ENCODE results near the gene TOR1A.

DNA sequence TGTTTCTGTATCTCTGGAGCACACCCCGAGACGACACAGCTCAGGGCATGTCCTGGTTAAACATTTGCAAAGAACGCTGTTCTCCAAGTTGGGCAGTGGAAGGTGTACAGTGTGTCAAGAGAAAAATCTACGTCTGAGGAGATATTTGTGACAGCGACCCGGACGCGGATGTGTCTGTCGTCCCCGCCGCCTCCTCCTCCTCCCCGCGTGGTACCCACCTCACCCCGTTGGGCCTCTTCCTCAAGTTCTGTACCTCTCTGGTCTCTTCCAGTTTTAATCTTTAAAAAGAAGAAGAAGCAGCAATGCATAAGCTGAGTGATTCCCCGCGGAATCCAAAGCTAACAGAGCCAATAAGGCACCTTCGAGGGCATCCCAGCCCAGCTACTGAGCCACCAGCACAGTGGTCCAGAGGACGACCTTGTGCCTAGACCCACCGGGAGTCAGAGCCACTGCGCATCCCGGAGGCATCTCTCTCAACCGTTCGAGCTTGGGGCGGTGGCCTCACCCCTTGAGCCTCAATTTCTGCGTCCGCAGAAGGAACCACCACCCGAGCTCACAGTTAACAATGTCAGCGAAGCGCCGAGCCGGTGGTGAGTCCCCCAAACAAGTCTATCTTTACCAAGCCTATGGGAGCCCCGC, 10.7 kb upstream of the TOR1A start:
- TF ChIP-seq POLR2AphosphoS5 (IDR thresholded peaks at IDR 0.05) (no peak), EP300 (IDR thresholded peaks at IDR 0.05) (no peak)

Measured in gastroesophageal sphincter (tissue), 2 donors.